ENCODE measurements around the gene GLO1. TPM values are rescaled to one million over a fixed set of nuclear protein-coding genes. Genes with fewer than 3 reads are reported as not detected.
A peak's percentile ranks its signal among the peaks of the same experiment; 100 is the strongest.

GLO1 gene
- total and polyA plus RNA-seq, 2 experiments from 2014 or later, result 122 to 219 TPM

DNA sequence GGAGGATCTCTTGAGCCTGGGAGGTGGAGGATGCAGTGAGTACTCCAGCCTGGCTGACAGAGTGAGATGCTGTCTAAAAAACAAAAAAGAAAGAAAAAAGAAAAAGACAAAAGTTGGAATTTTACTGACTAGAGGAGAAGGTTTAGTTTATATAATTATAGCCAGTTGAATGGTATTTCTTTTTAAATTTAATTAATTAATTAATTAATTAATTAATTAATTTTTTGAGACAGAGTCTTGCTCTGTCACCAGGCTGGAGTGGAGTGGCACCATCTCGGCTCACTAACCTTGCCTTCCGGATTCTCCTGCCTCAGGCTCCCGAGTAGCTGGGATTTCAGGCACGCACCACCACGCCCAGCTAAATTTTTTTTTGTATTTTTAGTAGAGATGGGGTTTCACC, 20.8 kb upstream of the GLO1 start:
- Histone ChIP-seq H3K9me3 (ENCODE audit: low read depth) (no peaks in the 10 kb centered on the region), H3K27me3 (no peaks in the 10 kb centered on the region), H3K27ac (no peak overlapping the region), H3K36me3 (no peaks in the 10 kb centered on the region), H3K4me1 (ENCODE audit: low read depth) (no peaks in the 10 kb centered on the region), H3K4me3 (no peak overlapping the region)
- DNase-seq (ENCODE audit: low read depth in 1 of 2, low spot score in 1 of 2), result no peak
- TF ChIP-seq, protein P1, sequence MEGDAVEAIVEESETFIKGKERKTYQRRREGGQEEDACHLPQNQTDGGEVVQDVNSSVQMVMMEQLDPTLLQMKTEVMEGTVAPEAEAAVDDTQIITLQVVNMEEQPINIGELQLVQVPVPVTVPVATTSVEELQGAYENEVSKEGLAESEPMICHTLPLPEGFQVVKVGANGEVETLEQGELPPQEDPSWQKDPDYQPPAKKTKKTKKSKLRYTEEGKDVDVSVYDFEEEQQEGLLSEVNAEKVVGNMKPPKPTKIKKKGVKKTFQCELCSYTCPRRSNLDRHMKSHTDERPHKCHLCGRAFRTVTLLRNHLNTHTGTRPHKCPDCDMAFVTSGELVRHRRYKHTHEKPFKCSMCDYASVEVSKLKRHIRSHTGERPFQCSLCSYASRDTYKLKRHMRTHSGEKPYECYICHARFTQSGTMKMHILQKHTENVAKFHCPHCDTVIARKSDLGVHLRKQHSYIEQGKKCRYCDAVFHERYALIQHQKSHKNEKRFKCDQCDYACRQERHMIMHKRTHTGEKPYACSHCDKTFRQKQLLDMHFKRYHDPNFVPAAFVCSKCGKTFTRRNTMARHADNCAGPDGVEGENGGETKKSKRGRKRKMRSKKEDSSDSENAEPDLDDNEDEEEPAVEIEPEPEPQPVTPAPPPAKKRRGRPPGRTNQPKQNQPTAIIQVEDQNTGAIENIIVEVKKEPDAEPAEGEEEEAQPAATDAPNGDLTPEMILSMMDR (IDR thresholded peaks at IDR 0.05; ENCODE audit: low read depth, low read length), result no peak

- Histone ChIP-seq H3K4me3 (no peak overlapping the region), H3K4me1 (ENCODE audit: low read depth) (no peaks in the 10 kb centered on the region), H3K36me3 (no peaks in the 10 kb centered on the region), H3K27ac (no peak overlapping the region), H3K27me3 (no peaks in the 10 kb centered on the region), H3K9me3 (ENCODE audit: low read depth) (no peaks in the 10 kb centered on the region)
- no peak for DNase-seq (ENCODE audit: low read depth in 1 of 2, low spot score in 1 of 2)
- TF ChIP-seq, protein P1 (IDR thresholded peaks at IDR 0.05; ENCODE audit: low read depth, low read length), result no peak
These were observed 19.9 kb upstream of the GLO1 start for GRCh38 chr6:38722727-38723334.

- no peaks in the 10 kb centered on the region for H3K4me1 ChIP-seq (ENCODE audit: low read depth)
- no peak for DNase-seq (ENCODE audit: low read depth in 1 of 2, low spot score in 1 of 2)
- no peak overlapping the region for H3K4me3 ChIP-seq
- H3K27me3 ChIP-seq, result peaks cover 4% of the 10 kb centered on the region
- TF ChIP-seq, protein P1 (IDR thresholded peaks at IDR 0.05; ENCODE audit: low read depth, low read length), result no peak
- no peaks in the 10 kb centered on the region for H3K36me3 ChIP-seq
- H3K27ac ChIP-seq, result no peak overlapping the region
- no peaks in the 10 kb centered on the region for H3K9me3 ChIP-seq (ENCODE audit: low read depth)
These were observed 19.1 kb upstream of the GLO1 start for GRCh38 chr6:38722038-38722437.

DNA sequence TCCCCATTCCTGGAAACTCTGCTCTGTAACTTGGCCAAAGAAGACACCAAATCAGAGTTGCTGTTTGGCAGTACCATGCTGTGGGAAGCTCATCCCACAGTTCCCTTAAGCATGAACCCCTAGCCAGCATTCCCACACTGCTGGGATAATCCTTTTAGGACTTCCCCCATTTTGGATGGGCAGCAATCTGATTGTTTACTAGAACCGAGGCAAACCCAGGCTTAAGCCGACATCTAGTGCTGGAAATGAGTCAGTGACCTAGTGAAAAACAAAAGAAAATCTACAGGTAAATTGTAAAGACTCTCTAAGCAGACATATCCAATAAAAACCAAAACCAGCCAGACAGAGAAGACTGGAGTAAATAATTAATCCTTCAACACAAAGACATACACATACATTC, 17.4 kb upstream of the GLO1 start:
- Histone ChIP-seq H3K4me1 (ENCODE audit: low read depth) (no peaks in the 10 kb centered on the region), H3K27ac (no peak overlapping the region), H3K36me3 (no peaks in the 10 kb centered on the region), H3K9me3 (ENCODE audit: low read depth) (no peaks in the 10 kb centered on the region), H3K27me3 (peaks cover 20% of the 10 kb centered on the region), H3K4me3 (no peak overlapping the region)
- peak in 1 of 2 donors; percentile 7 for DNase-seq (ENCODE audit: low read depth in 1 of 2, low spot score in 1 of 2)
- TF ChIP-seq, protein P1 (IDR thresholded peaks at IDR 0.05; ENCODE audit: low read depth, low read length), result peak; percentile 21

DNA sequence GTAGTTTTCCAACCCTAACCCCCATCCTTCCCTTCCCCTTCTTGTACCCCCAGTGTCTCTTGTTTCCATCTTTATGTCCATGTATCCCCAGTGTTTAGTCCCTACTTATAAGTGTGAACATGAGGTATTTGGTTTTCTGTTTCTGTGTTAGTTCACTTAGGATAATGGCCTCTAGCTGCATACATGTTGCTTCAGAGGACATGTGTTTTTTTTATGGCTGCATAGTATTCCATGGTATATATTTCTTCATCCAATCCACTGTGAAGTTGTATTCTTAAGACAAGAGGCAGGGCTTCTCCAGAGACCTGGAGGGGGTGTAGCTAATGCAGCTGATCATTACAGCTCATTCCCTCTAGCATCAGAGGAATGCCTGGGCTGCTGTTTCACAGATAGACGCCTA, 16.4 kb upstream of the GLO1 start:
- Histone ChIP-seq H3K9me3 (ENCODE audit: low read depth) (no peaks in the 10 kb centered on the region), H3K27ac (no peak overlapping the region), H3K27me3 (peaks cover 29% of the 10 kb centered on the region), H3K4me3 (no peak overlapping the region), H3K4me1 (ENCODE audit: low read depth) (peaks cover 5% of the 10 kb centered on the region), H3K36me3 (no peaks in the 10 kb centered on the region)
- TF ChIP-seq, protein P1 (IDR thresholded peaks at IDR 0.05; ENCODE audit: low read depth, low read length), result no peak
- DNase-seq (ENCODE audit: low read depth in 1 of 2, low spot score in 1 of 2), result no peak
